HepG2 (cell line): ENCODE measurements around the gene METTL15. TPM values are rescaled to one million over a fixed set of nuclear protein-coding genes. Genes with fewer than 3 reads are reported as not detected.

Experiments used
- ATAC-seq: fragments of 200-7000 bp; cut with Tn5 transposase; 3 replicates; pipeline ENCODE4 v1.9.1; 2020; ENCODE audit warnings: mild to moderate bottlenecking, moderate library complexity
- BruUV-seq: library from RNA; stranded (reverse); fragments of 400-500 nt; replicated peaks from 2 replicates; lab custom pipeline; 2021; lab: Mats Ljungman, UMichigan
- CTCF ChIA-PET: fragments of 300-600 bp; formaldehyde crosslinking; extraction: SDS; loops from one replicate; lab custom pipeline; 2021; ENCODE audit warnings: low total read pairs, inconsistent platforms, low intra/inter-chr PET ratio; lab: Yijun Ruan, JAX
- POLR2A ChIA-PET: fragments of 350-600 bp; sonication (Branson Sonifier 250); formaldehyde crosslinking; loops from one replicate; lab custom pipeline; 2020; ENCODE audit warnings: antibody characterized with exemption, inconsistent platforms; lab: Yijun Ruan, JAX
- DNase-seq: peaks from one replicate; pipeline ENCODE4 v3.0.0-alpha.2; 2015; ENCODE audit warnings: low spot score
- FAIRE-seq: peaks from 3 replicates; lab custom pipeline; 2011; peaks lifted over from hg19 to GRCh38; lab: Jason Lieb, UNC
- H2AFZ ChIP-seq: one replicate; pipeline ENCODE4 v1.6.1; 2011; ENCODE audit warnings: low read length, inconsistent platforms
- H3K27ac ChIP-seq: fragments of 300-600 bp; 3 replicates; pipeline ENCODE4 v1.8.0; 2011; ENCODE audit warnings: mixed run types, mild to moderate bottlenecking, mixed read lengths, low read length, inconsistent platforms; ENCODE audit not compliant: insufficient read depth; ENCODE audit errors: extremely low read length
- H3K27me3 ChIP-seq, 2 experiments: fragments of 200-600 bp in 1 of 2; 2 replicates in 1 of 2; 3 replicates in 1 of 2; pipeline versions ENCODE4 v1.6.0 to v1.8.0; 2011; ENCODE audit warnings: low read length in 2 of 2, mild to moderate bottlenecking in 2 of 2, moderate library complexity in 2 of 2, inconsistent platforms in 1 of 2; ENCODE audit not compliant: insufficient read depth in 2 of 2, control insufficient read depth in 1 of 2
- H3K36me3 ChIP-seq, 2 experiments: fragments of 200-600 bp in 1 of 2; replicated peaks in 1 of 2; 2 replicates in 1 of 2; 3 replicates in 1 of 2; pipeline versions ENCODE4 v1.5.1 to v1.8.0; 2011; ENCODE audit warnings: low read length in 2 of 2, inconsistent platforms in 1 of 2; ENCODE audit not compliant: insufficient read depth in 2 of 2, control insufficient read depth in 1 of 2
- H3K4me1 ChIP-seq: 2 replicates; pipeline ENCODE4 v1.5.1; 2012; ENCODE audit warnings: low read length, inconsistent platforms; ENCODE audit not compliant: insufficient read depth
- H3K4me2 ChIP-seq: 2 replicates; pipeline ENCODE4 v1.6.0; 2011; ENCODE audit warnings: low read depth, low read length, inconsistent platforms
- H3K4me3 ChIP-seq, 3 experiments: fragments of 200-600 bp in 1 of 3; sonication (generic), shearing (Covaris generic) in 1 of 3; replicated peaks in 1 of 3; 2 replicates each; pipeline ENCODE4 v1.5.1; 2011 to 2016; ENCODE audit warnings: low read length in 3 of 3, inconsistent platforms in 2 of 3, low read depth in 2 of 3, mild to moderate bottlenecking in 2 of 3, control low read depth in 1 of 3, mixed read lengths in 1 of 3; ENCODE audit not compliant: insufficient read depth in 1 of 3
- H3K79me2 ChIP-seq: one replicate; pipeline ENCODE4 v1.6.1; 2011; ENCODE audit warnings: low read length, inconsistent platforms; ENCODE audit not compliant: insufficient read depth
- H3K9ac ChIP-seq: 2 replicates; pipeline ENCODE4 v1.6.0; 2011; ENCODE audit warnings: mild to moderate bottlenecking, low read depth, low read length, inconsistent platforms; ENCODE audit not compliant: insufficient read depth
- H3K9me3 ChIP-seq: 2 replicates; pipeline ENCODE4 v1.5.1; 2012; ENCODE audit warnings: mild to moderate bottlenecking, low read length
- H4K20me1 ChIP-seq: 2 replicates; pipeline ENCODE4 v1.6.0; 2011; ENCODE audit warnings: inconsistent platforms, mild to moderate bottlenecking, low read length, moderate library complexity; ENCODE audit not compliant: insufficient read depth
- ARNTL ChIP-seq: sonication (generic); formaldehyde crosslinking; IDR thresholded peaks from 2 replicates; pipeline ENCODE4 v1.4.0; 2020; ENCODE audit warnings: mild to moderate bottlenecking, missing genetic modification reagents
- CREB1 ChIP-seq, 2 experiments: fragments of 450-650 bp in 1 of 2; IDR thresholded peaks; 2 replicates each; pipeline ENCODE4 v1.6.1; 2016 to 2017; ENCODE audit warnings: control low read depth in 1 of 2, mild to moderate bottlenecking in 1 of 2, missing compliant biosample characterization in 1 of 2, missing genetic modification characterization in 1 of 2
- CSRNP2 ChIP-seq: sonication (generic); formaldehyde crosslinking; conservative IDR thresholded peaks from 2 replicates; pipeline ENCODE4 v1.8.0; 2022; ENCODE audit warnings: low read depth, missing genetic modification reagents
- EZH2 ChIP-seq: conservative IDR thresholded peaks from 2 replicates; pipeline ENCODE4 v1.6.1; 2012; ENCODE audit warnings: mild to moderate bottlenecking, low read depth, low read length, moderate library complexity
- NR1H2 ChIP-seq: sonication (generic); formaldehyde crosslinking; IDR thresholded peaks from 2 replicates; pipeline ENCODE4 v1.8.1; 2022; ENCODE audit warnings: low read depth, missing genetic modification reagents, borderline replicate concordance
- SIX1 ChIP-seq: sonication (generic); formaldehyde crosslinking; IDR thresholded peaks from 2 replicates; pipeline ENCODE4 v1.4.0; 2020; ENCODE audit warnings: missing genetic modification reagents, borderline replicate concordance
- ZFP36L2 ChIP-seq: sonication (generic); formaldehyde crosslinking; IDR thresholded peaks from 2 replicates; pipeline ENCODE4 v1.4.0; 2020; ENCODE audit warnings: missing genetic modification reagents
- ZNF552 ChIP-seq: sonication (generic); formaldehyde crosslinking; IDR thresholded peaks from 2 replicates; pipeline ENCODE4 v1.9.0; 2022; ENCODE audit warnings: missing genetic modification reagents, mild to moderate bottlenecking, borderline replicate concordance
- ZNF609 ChIP-seq: sonication (generic); formaldehyde crosslinking; IDR thresholded peaks from 2 replicates; pipeline ENCODE4 v1.4.0; 2020; ENCODE audit warnings: mild to moderate bottlenecking, missing genetic modification reagents, borderline replicate concordance
- WGBS: methylation state at CpG from one replicate; pipeline ENCODE4 v1.1.6; 2017; ENCODE audit warnings: low lambda C conversion rate; 5-methylcytosine and 5-hydroxymethylcytosine counted together
- in situ Hi-C: cut with HindIII; loops from 2 replicates; pipeline ENCODE4 v1.10.0; 2017; ENCODE audit warnings: low pct_unique_long_range_greater_than_20kb; ENCODE audit not compliant: extremely low pct_ligation_motif_present
- intact Hi-C: fragments of 100-400 bp; cut with micrococcal nuclease; formaldehyde crosslinking; loops from one replicate; pipeline ENCODE4 v1.10.0; 2022; ENCODE audit not compliant: unreplicated experiment
- polyA plus RNA-seq, 8 experiments: library from polyadenylated mRNA; depleted of rRNA in 3 of 8; stranded (reverse) in 7 of 8; unstranded in 1 of 8; fragments of >200 nt; fragmentation: Illumina TruSeq in 4 of 8; extraction: Trizol in 4 of 8; gene quantifications; 2 replicates each; pipeline versions ENCODE4 v1.2.1 to v1.2.3, GENCODE V29; 2011 to 2016; ENCODE audit warnings: low read depth in 4 of 8, missing spikeins in 1 of 8, mixed read lengths in 1 of 8; ENCODE audit not compliant: insufficient read depth in 1 of 8
- total RNA-seq, 5 experiments: library from RNA; depleted of rRNA; stranded (reverse); fragments of >200 nt; fragmentation: Illumina TruSeq; extraction: Trizol; gene quantifications; 2 replicates each; pipeline ENCODE4 v1.2.3, GENCODE V29; 2016; ENCODE audit warnings: low read depth in 1 of 5
- TF ChIP-seq, protein P1 (sequence below): IDR thresholded peaks from 2 replicates; pipeline ENCODE4 v1.6.1; 2016; ENCODE audit warnings: low read depth, borderline replicate concordance
- TF ChIP-seq, protein P2 (sequence below): sonication (generic); formaldehyde crosslinking; IDR thresholded peaks from 2 replicates; pipeline ENCODE4 v1.5.1; 2020; ENCODE audit warnings: mild to moderate bottlenecking, missing genetic modification reagents

The METTL15 gene
- total and polyA plus RNA-seq, 2 of the 13 experiments (the other 11 are each of a cell fraction or from before 2014, with no cell fraction given) = 6.5 to 14.0 TPM

DNA sequence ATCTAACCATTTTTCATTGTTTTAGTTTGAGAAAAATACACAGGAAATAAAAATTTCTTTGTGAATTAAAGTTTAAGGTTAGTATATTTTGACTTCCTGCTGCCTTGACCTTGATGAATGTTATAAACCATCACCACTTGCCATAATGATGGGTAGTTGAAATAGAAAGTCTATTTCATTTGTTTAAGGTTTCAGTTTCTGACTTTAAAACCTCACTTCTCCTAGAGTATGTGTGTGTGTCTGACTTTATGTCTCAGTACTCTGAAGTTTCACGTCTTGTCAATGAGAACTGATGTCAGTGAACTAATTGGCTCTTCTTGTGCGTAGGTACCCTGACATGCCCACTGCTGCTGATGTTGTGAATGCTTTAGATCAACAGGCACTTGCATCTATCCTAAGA, 188.2 kb downstream of the METTL15 start:
- BruUV-seq = no TSS peak
- Histone ChIP-seq H4K20me1 (no peaks in the 10 kb centered on the region), H3K27ac (no peak overlapping the region), H3K9me3 (no peaks in the 10 kb centered on the region), H3K36me3 (peaks cover 0 to 7% of the 10 kb centered on the region in 2 experiments; a peak in 3 of 5 replicates), H3K9ac (no peak overlapping the region), H2AFZ (no peak overlapping the region), H3K79me2 (no peaks in the 10 kb centered on the region), H3K27me3 (no peaks in the 10 kb centered on the region), H3K4me2 (no peak overlapping the region), H3K4me1 (no peaks in the 10 kb centered on the region), H3K4me3 (no peak overlapping the region)
- in situ Hi-C loops = no loop called here
- ATAC-seq (no peak), FAIRE-seq (no peak), DNase-seq (no peak)
- 100% methylated on average over 2 of the region's 2 CpGs for WGBS
- TF ChIP-seq CSRNP2 = no peak
- TF ChIP-seq ZNF609 (CRISPR knock-in tag) = no peak
- no peak for TF ChIP-seq CREB1 (IDR thresholded peaks at IDR 0.05)
- no peak for TF ChIP-seq CREB1 (CRISPR knock-in tag; IDR thresholded peaks at IDR 0.05)
- TF ChIP-seq ARNTL (CRISPR knock-in tag) = no peak
- TF ChIP-seq, protein P1, sequence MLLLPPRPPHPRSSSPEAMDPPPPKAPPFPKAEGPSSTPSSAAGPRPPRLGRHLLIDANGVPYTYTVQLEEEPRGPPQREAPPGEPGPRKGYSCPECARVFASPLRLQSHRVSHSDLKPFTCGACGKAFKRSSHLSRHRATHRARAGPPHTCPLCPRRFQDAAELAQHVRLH (CRISPR knock-in tag) = no peak
- TF ChIP-seq ZNF552 (CRISPR knock-in tag) = no peak
- no peak for TF ChIP-seq EZH2
- no peak for TF ChIP-seq ZFP36L2
- TF ChIP-seq, protein P2, sequence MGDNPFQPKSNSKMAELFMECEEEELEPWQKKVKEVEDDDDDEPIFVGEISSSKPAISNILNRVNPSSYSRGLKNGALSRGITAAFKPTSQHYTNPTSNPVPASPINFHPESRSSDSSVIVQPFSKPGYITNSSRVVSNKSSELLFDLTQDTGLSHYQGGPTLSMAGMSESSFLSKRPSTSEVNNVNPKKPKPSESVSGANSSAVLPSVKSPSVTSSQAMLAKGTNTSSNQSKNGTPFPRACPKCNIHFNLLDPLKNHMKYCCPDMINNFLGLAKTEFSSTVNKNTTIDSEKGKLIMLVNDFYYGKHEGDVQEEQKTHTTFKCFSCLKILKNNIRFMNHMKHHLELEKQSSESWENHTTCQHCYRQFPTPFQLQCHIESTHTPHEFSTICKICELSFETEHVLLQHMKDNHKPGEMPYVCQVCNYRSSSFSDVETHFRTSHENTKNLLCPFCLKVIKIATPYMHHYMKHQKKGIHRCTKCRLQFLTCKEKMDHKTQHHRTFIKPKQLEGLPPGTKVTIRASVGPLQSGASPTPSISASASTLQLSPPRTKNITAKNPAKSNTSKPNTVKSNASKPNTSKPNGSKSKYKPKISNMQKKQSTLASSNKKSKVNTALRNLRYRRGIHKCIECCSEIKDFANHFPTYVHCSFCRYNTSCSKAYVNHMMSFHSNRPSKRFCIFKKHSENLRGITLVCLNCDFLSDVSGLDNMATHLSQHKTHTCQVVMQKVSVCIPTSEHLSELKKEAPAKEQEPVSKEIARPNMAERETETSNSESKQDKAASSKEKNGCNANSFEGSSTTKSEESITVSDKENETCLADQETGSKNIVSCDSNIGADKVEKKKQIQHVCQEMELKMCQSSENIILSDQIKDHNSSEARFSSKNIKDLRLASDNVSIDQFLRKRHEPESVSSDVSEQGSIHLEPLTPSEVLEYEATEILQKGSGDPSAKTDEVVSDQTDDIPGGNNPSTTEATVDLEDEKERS (CRISPR knock-in tag) = no peak
- TF ChIP-seq SIX1 = no peak
- TF ChIP-seq NR1H2 (CRISPR knock-in tag) = no peak
- POLR2A ChIA-PET = no interaction called here
- intact Hi-C loops = no loop called here
- CTCF ChIA-PET = no interaction called here
